Fibroblast of mammary gland (primary cell): ENCODE measurements around the gene CRADD.

ENCODE experiments used
- DNase-seq: peaks from one replicate; pipeline ENCODE4 v3.0.0-alpha.2; 2010; ENCODE audit warnings: low read depth
- H3K4me3 ChIP-seq: 2 replicates; pipeline ENCODE4 v1.5.1; 2011; ENCODE audit warnings: low read depth, mild to moderate bottlenecking, low read length, moderate library complexity; ENCODE audit not compliant: control insufficient read depth
- TF ChIP-seq, protein P1 (sequence below): conservative IDR thresholded peaks from 2 replicates; pipeline ENCODE4 v1.5.1; 2011; ENCODE audit warnings: low read depth, low read length, inconsistent platforms; ENCODE audit not compliant: control insufficient read depth, insufficient read depth

Gene CRADD

GRCh38 chr12:93684716-93685115 is 7.5 kb downstream of the CRADD start:
- H3K4me3 ChIP-seq, result no peak overlapping the region
- TF ChIP-seq, protein P1, sequence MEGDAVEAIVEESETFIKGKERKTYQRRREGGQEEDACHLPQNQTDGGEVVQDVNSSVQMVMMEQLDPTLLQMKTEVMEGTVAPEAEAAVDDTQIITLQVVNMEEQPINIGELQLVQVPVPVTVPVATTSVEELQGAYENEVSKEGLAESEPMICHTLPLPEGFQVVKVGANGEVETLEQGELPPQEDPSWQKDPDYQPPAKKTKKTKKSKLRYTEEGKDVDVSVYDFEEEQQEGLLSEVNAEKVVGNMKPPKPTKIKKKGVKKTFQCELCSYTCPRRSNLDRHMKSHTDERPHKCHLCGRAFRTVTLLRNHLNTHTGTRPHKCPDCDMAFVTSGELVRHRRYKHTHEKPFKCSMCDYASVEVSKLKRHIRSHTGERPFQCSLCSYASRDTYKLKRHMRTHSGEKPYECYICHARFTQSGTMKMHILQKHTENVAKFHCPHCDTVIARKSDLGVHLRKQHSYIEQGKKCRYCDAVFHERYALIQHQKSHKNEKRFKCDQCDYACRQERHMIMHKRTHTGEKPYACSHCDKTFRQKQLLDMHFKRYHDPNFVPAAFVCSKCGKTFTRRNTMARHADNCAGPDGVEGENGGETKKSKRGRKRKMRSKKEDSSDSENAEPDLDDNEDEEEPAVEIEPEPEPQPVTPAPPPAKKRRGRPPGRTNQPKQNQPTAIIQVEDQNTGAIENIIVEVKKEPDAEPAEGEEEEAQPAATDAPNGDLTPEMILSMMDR, result no peak
- no peak for DNase-seq

DNA sequence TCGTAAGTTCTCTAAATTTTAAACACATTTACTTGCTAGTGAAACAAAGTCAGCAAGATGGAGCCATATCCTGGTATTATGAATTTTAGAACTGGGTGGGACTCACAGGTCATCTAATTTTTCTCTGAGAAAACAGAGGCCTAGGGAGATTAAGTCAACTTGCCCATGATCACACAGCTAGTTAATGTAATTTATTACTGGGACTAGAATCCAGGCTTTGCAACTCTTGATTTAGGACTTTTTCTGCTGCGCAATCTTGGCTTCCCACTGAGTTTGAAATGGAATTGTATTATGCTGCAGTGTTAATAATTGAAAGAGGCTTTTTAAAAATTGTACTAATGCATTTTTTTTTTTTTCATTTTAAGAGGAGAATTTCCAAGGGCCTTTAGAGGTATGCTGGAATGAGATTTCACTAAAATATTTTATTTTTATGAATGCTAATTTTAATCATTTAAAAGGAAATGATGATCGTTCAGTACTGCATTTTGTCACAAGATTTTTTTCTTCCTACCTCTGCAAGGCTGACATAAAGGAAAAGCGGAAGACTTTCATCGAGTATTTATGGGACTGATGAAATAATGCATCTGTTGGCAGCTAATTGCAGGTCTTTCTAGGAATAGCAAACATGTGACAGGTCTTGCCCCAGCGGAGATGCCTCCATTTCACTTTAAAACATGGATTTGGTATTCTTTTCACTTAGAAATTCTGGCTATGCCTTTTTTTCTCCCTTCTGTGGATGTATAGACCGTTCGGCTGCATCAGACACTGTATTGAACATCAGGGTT is 9.6 kb downstream of the CRADD start:
- no peak for DNase-seq
- TF ChIP-seq, protein P1, result no peak
- H3K4me3 ChIP-seq, result no peak overlapping the region

DNA sequence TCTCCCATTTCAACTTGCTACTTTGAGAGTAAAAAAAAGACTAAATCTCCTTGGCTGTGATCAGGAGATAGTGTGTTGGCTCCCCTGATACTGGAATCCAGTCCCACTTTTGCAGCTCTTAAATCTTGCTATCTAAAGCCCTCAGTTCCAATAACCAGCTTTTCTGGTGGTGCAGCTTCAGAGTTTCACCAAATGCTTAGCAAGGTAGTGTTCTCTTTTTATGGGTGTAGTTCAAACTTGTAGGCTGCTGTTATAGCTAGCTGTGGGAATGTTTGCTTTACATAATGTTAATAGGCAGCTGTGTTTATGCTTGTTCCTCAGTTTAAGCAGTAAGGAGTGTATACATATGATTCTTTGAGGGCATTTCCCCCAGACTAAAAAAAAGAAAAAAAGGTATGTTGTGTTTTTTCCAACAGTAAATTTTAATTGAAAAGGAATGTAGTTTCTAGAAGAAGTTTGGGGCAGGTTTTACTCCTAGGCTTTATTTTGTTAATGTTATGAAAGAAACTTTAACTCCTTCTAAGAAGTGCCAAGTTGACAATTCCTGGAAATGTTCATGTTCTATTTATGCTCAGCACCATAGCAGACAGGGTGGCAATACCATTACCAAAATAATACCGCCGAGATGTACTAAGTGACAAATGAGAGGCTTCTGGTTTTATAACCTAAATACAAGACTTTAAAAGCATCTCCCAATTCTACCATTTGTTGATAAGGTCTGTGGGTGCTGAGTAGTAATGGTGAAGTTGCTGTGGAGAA is 12.1 kb downstream of the CRADD start:
- H3K4me3 ChIP-seq, result no peak overlapping the region
- TF ChIP-seq, protein P1, result no peak
- DNase-seq, result no peak

- TF ChIP-seq, protein P1, result no peak
- DNase-seq, result no peak
- no peak overlapping the region for H3K4me3 ChIP-seq
Measured at GRCh38 chr12:93696462-93696861, 19.3 kb downstream of the CRADD start.

GRCh38 chr12:93698307-93699092 is 21.3 kb downstream of the CRADD start:
- TF ChIP-seq, protein P1, result no peak
- no peak for DNase-seq
- H3K4me3 ChIP-seq, result no peak overlapping the region

DNA sequence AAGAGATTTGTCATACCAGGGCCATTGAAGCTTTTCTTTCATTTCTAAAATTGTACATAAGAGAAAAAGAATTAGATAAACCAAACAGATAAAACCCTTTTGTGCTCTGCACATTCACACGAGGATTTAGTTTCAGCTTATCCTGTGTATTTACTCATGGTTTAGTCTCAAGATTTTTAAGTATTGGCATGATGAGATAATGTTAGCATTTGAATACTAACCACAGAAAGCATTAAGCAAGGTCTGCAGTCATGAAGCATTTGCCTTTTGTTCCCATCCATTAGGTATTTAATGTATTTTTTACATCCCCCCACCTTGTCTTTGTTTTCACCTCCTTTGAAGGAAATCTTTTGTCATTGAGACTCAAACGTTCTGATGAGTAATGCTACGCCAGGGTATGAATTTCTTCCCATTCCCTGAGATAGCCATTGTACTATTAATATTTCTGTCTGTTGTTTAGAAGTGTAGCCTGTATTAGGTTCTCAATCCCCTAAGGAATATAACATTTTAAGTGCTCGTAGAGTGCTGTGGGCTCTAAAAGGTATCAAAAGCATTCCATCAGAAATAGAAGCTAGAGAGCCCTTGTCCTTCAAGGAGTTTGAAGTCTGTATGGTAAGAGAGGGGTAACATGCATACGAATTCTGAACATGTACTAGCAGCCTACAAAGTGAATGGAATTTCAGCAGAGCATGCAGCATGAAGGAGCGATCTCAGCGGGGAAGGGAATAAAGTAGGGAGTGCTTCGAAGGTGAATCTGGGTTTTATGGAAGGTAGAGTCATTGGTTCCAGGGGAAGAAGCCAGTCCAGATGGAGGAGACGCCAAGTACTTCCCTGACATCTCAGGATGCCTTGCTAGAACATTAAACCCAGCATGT is 22.3 kb downstream of the CRADD start:
- DNase-seq, result peak; percentile 65
- TF ChIP-seq, protein P1, result no peak
- H3K4me3 ChIP-seq, result no peak overlapping the region
